Muscle of arm (tissue), 12 donors: ENCODE measurements around the gene ICE2. TPM values are rescaled to one million over a fixed set of nuclear protein-coding genes. Genes with fewer than 3 reads are reported as not detected.

Experiments
- DNase-seq: peaks from one replicate; pipeline ENCODE4 v3.0.0-alpha.2; 2013
- polyA plus RNA-seq, 12 donors: library from polyadenylated mRNA; unstranded; fragments of 120-200 nt; gene quantifications; one replicate each; pipeline ENCODE4 v1.2.1, GENCODE V29; 2013; ENCODE audit not compliant: insufficient read length in 12 of 12

Gene ICE2
- polyA plus RNA-seq, 12 donors, result 31.8 to 58.6 (median 46.4) TPM; not detected in 1

DNA sequence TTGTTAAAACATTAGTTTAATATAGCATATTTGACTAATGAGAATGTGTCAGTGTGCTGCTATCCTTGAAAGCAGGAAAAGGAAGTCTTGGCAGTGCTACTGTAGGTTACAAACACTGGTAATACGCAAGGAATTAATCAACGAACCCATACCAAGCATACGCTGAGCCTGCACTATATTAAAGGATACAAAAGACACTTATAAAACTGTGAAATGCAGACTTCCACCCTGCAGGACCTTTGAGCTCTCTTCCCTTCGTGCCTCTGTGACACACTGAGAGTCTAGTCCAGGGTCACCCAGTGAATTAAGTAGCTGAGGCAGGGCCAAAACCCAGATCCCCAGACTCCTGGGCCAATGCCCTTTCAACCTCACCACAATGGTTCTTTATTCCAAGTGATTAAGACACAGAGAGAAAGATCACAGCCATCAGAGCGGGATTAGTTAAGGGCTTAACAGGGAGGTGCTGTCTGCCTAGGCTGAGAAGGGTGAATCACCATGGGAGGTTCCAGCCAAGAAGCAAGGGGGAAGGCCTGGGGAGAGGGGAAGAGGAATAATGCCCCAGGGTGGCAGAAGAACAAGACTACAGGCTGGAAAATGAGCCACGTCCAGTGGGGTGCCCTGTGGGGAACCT is 88.0 kb downstream of the ICE2 start:
- DNase-seq, result no peak

DNA sequence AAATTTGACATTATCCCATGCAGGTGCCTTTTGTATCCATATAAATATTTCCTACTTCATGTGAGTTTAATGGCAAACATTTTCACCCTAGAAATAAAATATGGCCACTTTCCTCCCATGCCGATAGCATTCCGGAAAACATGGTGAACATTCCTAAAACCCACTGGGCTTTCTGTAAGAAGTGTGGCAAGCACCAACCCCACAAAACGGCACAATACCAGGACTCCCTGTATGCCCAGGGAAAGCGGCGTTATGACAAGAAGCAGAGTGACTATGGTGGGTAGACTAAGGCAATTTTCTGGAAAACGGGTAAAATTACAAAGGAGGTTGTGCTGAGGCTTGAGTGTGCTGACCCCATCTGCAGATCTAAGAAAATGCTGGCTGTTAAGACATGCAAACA is 88.7 kb downstream of the ICE2 start:
- DNase-seq, result no peak

DNA sequence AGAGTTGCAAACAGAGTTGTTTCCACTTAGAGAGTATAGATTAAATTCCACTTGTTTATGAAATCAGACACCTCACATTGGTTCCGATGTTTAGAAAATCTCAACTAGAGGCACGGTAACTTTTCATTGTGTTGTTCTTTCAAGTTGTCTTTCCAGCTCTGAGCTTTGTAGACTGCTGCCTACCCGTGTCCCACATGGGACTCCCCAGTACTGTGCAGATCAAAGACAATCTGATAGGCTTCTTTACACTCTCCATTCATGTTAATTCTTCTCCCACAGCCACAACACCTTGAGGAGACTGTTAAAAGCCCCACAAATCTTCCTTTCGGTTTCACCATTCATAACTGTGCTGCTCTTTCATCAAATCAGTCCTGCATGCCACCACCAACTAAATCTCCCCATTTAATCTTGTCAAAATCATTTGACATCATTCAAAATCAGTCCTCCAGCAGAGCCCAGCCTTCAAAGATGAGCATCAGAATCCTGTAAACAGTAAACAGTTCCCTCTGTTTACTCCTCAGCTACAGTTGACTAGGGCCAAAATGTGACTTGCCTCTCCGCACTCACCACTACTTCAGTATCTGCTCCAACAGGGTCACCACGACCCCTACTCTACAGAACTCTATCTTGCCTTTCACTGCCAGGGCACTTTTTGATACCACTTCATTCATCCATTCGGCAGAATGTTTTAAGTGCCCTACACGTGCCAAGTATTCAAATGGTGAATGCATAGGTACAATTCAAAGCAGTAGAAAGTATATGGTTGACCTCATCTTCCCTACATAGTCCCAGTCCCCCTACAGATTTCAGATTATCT is 89.5 kb downstream of the ICE2 start:
- no peak for DNase-seq

DNA sequence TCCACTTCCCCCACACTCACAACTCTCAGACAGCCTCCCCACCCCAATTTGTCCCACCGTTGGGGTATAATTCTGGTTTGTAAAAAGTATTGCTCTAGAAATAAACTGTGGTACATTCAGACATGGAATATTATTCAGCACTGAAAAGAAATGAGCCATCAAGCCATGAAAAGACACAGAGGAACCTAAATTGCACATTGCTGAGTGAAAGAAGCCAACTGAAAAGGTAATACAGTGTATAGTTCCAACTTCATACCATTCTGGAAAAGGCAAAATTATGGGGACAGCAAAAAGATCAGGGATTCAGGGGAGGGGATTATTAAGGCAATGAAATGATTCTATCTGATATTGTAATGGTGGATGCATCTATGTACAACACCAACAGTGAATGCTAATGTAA is 91.6 kb downstream of the ICE2 start:
- DNase-seq, result no peak

DNA sequence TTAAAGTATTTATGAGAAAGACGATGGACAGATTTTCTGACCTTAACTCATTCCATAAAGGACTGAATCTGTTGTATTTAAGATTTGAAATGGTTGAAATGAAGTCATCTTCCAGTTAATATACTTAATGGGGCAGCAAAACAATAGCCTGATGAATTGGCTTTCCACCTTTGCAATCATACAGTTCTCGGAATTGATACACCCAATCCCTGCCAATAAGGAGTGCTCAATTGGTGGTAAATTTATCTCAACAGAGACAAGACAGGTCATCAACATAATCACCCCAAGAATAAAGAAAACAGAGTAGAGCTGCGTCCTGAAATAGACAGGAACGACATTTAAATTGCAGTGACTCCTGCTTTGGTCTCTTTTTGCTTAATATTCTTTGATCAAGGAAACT is 92.3 kb downstream of the ICE2 start:
- DNase-seq, result no peak

DNA sequence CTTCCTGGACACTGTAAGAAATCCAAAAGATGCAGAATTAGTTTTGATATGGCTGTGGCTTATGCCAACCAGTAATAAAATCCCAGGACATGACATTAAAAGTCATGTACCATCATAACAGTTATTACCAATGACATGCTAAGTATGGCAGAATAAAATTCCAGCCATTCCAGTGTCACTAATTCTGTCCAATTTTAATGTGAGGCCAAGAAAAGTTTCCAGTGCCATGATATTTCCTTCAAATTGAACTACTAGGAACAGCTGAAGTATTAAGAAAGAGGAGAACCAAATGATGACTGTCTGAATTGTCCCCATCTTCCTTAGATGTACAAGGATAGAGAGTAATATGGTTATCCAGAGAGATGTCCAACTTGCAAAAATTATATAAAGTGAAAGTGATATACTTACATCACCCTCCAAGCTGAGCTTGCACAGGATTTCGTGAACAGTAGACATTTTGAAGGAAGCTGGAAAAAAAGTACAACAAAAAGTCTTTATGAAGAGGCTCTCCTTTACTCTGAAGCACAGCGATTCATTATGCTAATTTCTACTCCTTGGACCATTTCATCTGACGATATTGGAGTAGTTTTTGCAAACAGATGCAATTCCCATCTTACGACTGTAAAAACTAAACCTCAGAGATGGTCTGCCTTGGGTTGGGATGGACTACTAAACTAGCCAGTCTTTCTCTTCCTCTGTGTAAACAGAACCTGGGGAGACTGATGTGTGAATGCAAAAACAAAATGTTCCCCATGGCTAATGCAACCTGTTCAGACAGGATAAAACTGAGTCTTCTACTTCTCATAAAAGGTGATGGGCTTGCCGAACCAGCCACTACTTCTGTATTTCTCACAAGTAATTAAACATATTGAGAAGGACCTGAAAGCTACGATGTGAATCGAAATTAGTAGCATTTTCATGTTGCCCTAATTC is 93.1 kb downstream of the ICE2 start:
- DNase-seq, result no peak

DNA sequence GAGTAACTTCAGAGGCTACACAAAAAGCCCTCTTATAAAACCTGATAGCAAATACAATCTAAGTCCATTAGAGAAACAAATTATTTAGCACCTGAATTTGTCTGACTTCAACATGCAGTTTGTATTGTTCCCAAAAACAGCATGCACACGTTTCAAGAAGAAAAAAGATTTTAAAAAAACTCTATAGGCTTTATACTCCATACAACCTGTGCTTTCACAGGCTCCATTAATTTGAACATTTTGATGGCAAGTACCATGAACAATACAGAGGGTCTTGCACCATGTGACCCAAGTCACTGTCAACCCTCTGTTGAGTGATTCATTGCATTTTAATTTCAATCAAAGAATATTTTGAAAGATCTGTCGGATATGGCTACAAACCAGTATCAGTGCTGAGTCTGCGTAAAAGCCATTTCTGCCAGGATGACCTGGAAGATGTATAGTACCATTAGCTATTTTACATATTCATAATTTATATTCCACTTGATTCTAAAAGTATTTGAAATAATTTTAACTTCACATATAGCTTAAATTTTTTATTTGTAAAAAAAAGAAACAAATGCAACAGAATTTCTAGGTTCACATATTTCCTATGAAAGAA is 94.3 kb downstream of the ICE2 start:
- DNase-seq, result no peak

DNA sequence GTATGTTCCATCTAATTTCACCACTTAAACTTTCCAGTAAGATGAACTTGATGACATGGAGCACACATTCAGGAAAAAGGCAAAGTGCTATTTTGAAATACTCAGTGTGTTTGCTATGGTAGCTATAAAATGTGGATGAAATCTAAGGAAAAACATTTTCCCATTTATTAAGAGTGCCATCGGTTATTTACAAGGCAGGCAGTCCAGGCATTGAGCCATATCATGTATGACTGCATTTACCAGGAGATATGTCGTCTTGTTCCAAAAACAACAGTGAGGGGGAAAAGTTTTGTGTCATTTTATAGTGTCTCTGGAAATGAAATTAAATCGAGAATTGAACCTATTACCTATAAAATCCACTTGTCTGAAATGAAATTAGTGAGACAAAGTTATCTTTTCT is 94.9 kb downstream of the ICE2 start:
- DNase-seq, result no peak

DNA sequence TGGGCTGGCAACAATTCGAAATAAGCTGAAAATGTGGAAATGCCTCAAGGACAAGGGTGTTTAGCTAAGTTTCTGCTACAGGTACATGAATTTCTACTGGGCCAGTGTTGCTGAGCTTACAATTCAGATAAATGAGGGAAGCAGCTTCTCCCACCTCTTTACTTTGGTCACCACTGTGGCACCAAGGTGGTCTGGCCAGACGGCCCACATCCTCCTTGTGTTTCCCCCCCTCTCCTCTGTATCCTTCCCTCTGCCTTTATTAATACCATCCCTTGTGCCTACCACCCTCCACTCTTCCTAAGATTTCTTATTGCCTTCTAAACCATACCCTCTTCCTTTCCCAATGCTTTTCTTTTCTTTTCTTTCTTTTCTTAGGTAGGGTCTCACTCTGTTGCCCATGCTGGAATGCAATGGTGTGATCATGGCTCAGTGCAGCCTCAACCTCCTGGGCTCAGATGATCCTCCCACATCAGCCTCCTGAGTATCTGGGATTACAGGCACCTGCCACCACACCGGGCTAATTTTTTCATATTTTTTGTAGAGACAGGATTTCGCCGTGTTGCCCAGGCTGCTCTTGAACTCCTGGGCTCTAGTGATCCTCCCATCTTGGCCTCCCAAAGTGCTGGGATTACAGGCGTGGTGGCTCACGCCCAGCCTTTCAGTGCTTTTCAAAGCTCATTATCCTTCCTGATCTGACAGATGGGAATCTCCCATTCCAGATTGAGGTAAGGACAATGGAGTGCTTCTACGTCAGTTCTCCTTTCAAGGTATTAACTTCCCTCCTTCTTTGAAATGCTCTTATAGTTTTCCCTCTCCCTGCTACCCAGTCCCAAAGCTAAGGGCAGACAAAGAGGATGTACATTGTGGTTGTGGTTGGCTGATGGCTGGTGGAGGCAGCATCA is 95.9 kb downstream of the ICE2 start:
- no peak for DNase-seq

DNA sequence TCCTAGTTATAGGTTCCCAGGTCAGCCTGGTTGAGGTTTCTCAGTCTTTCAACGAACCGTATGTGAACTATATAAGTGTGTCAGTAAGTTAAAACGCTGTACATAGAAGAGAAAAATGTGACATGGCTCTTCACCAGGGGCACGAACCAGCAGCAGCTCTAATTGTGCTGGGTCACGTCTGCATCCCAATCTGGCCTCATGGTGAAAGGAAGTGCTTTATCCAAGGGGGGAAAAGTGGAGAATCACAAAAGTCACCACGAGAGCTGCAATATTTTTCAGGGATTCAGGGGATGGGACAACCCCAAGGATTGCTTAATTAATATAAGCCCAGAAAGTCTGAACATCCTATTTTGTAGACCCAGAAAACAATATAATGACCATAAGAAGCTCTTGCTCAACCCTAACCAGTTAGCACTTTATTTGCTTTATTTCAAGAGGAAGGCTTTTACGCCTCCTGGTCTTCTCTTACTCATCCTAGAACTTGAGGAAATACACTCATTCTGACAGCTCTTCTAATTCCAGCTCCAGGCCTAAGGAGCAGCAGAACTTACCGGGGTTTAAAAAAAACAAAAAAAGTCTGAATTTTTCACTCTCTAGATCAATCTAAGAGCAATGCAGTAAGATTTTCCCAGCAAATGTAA is 97.7 kb downstream of the ICE2 start:
- no peak for DNase-seq

DNA sequence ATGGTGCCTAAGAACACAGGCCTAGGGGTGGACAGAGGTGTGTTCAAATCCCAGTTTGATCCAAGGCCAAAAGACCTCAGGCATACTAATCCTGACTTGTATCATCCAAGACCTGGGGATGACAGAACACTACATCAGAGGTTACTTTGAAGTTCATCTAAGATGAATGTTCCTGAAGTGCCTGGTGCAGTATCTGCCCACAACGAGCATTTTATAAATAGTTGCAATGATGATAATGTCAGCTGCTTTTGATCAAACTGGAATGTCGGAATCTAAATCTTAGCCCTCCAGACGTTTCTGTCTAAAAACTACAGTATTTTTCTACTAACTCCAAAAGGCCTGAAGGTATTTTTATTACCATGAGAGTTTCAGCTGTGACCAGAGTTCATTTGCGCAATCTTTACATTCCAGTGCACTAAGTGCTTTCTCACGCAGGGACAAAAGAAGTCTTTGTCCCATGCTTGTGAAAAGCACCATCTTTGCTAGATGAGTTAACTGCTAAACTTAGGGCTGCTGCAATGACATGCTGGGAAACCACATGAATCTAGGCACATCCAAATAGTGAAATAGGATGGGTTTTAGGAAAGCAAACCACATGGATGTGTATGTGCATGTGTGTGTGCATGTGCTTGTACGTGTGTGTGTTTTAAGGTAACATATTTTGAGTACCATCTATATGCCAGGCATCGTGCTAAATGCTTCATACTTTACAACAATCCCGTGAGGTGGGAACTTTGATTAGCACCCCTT is 99.2 kb downstream of the ICE2 start:
- no peak for DNase-seq

DNA sequence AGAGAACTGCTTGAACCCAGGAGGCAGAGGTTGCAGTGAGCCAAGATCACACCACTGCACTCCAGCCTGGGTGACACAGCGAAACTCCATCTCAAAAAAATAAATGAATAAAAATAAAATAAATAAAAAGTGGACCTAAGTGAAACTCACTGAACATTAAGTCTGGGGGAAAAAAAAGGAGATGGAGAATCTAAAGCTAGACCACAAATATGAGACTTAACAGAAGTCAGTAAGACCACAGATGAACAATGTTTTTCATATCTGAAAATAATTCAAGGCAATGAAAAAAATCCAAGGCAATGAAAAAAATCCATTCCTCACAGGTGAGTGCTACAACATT is 99.8 kb downstream of the ICE2 start:
- no peak for DNase-seq

DNA sequence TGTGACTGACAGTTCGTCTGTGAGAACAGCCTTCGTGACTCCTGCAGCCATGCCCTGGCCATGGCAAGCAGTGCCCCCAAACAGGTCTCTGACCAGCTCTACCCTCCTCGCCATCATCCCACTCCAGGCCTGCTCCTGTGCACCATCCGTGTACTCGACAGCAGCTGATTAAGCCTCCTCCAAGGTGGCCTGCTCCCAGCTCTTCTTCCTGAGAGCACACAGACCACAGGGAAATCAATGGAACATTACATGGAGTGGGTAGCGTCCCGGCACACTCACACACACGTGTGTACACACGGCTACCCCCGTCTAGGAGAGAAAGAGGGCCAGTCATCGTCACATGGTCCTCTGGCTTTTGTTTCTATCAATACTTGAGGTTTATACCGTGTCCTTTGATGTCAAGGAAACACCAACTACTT is 102.3 kb downstream of the ICE2 start:
- DNase-seq, result no peak

DNA sequence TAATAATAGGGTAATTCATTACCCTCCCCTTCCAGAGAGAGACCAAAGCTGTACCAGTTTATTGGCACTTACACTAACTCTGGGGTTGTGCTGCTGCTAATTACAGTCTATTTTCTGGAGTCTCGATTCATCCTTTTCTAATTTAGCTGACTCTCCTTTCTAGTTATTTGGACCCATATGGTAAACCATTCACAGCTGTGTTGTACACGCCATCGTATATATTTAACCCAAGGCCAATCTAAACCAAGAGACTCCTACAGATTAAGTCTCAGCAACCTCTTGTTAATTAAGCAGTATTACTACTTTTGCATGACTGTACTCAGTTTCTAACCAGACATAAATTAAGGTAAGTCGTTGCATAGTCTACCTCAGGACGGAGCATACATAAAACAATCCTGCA is 103.6 kb downstream of the ICE2 start:
- DNase-seq, result no peak

DNA sequence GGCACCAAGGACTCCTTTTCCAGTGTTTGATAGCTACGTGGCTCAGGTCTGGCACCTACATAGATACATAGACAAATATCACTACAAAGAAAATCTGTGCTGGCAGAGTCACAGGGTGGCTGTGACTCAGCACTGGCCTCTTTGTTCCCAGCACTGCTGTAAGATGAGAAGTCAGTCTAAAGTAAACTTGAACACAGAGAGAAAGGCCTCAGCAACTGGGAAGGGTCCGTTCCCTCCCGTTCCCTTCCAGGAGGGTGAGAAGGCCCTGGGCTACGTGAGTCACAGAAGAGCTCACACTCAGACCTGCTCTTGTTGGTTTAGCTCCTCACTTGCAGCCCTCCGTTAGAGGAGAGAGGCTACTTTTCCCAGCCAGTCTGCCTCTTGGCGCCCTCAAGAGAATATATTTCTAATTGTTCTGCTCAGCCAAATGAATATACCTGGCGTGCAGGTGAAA is 104.3 kb downstream of the ICE2 start:
- DNase-seq, result peak; percentile 59

DNA sequence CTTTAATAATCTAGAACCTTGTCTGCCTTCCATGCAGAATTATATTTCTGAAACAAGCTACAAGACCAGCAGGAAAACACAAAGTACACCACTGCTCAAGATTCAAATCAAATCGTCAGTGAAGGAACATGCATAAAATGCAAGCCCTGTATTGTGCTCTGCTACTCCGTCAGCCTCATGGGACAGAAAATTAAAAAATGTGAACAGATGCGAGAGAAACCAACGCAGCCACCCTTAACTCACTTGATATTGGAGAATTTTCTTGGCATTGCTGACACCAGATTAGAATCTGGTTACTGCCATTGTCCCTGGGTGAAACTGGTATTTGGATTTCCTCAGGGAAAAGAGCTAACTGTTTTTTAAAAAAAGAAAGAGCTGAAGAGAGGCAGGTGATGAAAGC is 104.7 kb downstream of the ICE2 start:
- no peak for DNase-seq

DNA sequence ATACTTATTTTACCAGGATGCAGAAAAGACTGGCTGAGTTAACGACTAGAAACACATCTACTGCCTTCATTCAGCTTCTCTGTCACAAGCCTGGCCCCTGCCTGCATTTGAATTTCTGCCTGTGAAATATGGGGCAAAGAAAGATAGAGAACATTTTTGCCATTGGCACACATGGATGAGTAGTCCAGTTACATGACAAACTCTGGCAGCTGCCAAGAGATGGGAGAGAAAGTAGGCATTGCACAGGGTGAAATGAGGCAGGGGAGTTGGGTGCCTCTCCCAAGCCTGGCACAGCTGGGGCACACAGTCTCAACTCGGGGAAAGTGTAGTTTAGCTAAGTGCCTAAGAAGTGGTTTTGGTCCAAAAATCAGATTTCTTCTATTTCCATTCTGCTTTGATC is 105.2 kb downstream of the ICE2 start:
- no peak for DNase-seq

DNA sequence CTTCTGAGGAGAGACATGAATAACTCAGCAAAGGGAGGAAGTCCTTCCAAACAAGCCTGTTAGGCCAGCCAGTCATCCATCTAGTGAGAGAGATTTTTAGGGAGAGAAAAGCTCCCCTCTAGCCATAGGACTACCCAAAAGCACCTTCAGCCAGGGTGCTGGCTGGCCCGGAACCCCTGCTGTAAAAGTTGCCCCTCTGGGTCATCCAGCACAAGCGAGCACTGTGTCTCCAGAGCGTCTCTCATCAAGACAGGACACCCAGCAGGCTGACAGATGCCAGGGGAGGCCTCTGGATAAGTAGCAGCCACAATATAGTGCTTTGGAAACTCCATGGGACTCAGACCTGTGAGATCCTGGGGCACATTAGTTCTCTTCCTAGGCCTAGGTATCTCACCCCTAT is 105.6 kb downstream of the ICE2 start:
- DNase-seq, result no peak

DNA sequence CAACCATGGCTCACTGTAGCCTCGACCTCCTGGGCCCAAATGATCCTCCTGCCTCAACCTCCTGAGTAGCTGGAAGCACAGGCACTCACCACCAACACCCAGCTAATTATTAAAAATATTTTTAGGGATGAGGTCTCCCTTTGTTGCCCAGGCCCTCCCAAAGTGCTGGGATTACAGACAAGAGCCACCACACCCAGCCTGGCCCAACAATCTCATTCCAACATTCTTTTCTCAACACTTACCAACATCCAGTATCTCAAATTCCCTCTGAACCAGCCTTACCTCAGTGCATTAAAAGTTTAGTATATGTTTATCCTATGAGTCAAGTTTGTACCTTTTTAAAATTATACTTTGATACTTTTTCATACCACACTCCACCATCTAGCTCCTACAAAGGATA is 106.2 kb downstream of the ICE2 start:
- no peak for DNase-seq

DNA sequence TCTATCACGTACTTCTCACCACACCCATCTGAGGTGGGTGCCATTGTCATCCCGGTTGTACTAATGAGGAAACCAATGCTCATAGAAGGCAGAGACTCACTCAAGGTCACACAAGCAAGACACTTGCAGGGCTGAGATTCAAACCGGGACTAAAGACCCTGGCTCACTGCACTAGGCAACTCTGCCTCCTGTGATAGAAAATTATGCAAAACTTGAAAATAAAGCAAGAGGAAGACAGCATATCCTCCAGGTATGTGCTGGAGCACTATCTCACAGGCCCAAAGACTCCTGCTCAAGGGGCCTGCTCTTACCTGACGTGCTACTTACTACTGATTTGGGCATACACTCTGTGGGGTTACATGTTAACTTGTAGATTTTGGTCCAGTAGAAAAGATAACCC is 106.7 kb downstream of the ICE2 start:
- no peak for DNase-seq
